Measurements from ENCODE around the gene SPAG17.

GRCh38 chr1:118104951-118105350 lies 80.1 kb downstream of the SPAG17 start:
- TF ChIP-seq CTCF (IDR thresholded peaks at IDR 0.05) (no peak), POLR2AphosphoS5 (IDR thresholded peaks at IDR 0.05) (no peak)
